ENCODE data around the gene CAMK2B.

Gene CAMK2B

DNA sequence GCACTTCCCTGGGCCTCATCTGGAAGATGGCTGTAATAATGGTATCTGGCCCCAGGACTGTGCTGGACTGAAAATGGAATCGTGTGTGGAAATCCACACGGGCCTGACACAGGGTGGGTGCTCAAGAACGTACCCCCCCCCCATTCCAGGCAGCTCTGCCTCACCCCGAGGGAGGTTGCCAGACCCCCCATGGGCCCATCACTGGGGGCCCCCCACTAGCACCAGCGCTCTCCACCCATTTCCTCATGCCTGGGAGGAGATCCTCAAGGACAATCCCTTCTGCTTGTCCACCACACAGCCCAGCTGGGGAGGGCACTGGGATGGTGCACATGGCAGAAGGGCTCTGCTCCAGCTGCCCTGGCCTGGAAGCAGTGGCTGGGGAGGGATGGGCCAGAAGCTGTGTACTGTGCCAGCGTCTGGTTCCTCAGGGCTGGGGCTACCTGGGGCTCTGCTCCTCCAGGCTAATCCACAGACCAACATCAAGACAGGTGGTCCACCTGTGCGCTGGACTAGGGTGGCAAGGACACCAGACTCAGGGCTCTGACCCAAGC, 55.4 kb downstream of the CAMK2B start:
- no peak for TF ChIP-seq Cebpa-rat (IDR thresholded peaks at IDR 0.05)
- Histone ChIP-seq H4K20me1 (peaks cover 0 to 5% (median 0%) of the 10 kb centered on the region in 11 experiments; a peak in 2 of 22 replicates), H3K36me3 (no peaks in the 10 kb centered on the region), H3K4me1 (peaks cover 14 to 54% (median 32%) of the 10 kb centered on the region in 10 experiments), H3K27me3 (no peaks in the 10 kb centered on the region), H3K27ac (no peak overlapping the region; a peak in 1 of 22 replicates), H3K9me3 (replicated peaks in 1 of 11) (no peaks in the 10 kb centered on the region), H3K4me3 (no peak overlapping the region), H3K9ac (peak overlapping the region in 2 of 11 experiments; percentile 24 to 36; a peak in 2 of 22 replicates), H3K4me2 (peak overlapping the region; percentile 21 to 71 (median 56); a peak in 20 of 22 replicates)

GRCh38 chr7:44269417-44269816, 56.0 kb downstream of the CAMK2B start:
- no peak for TF ChIP-seq Cebpa-rat (IDR thresholded peaks at IDR 0.05)
- peaks cover 0 to 5% (median 0%) of the 10 kb centered on the region in 11 experiments; a peak in 2 of 22 replicates for H4K20me1 ChIP-seq
- H3K4me1 ChIP-seq: peaks cover 14 to 59% (median 35%) of the 10 kb centered on the region in 10 experiments
- no peak overlapping the region for H3K4me3 ChIP-seq
- peak overlapping the region in 4 of 11 experiments; percentile 18 to 36 (median 23); a peak in 3 of 22 replicates for H3K9ac ChIP-seq
- peak overlapping the region; percentile 21 to 71 (median 56) for H3K4me2 ChIP-seq
- no peaks in the 10 kb centered on the region for H3K9me3 ChIP-seq (replicated peaks in 1 of 11)
- H3K27ac ChIP-seq: no peak overlapping the region; a peak in 1 of 22 replicates
- no peaks in the 10 kb centered on the region for H3K27me3 ChIP-seq
- H3K36me3 ChIP-seq: no peaks in the 10 kb centered on the region

GRCh38 chr7:44268671-44269070, 56.7 kb downstream of the CAMK2B start:
- Histone ChIP-seq H3K9ac (no peak overlapping the region), H4K20me1 (peaks cover 0 to 5% (median 0%) of the 10 kb centered on the region in 11 experiments; a peak in 2 of 22 replicates), H3K27me3 (no peaks in the 10 kb centered on the region), H3K4me1 (peaks cover 14 to 66% (median 43%) of the 10 kb centered on the region in 10 experiments), H3K9me3 (replicated peaks in 1 of 11) (no peaks in the 10 kb centered on the region), H3K36me3 (no peaks in the 10 kb centered on the region), H3K4me3 (no peak overlapping the region), H3K27ac (no peak overlapping the region), H3K4me2 (peak overlapping the region in 10 of 11 experiments; percentile 21 to 71 (median 58); a peak in 12 of 22 replicates)
- no peak for TF ChIP-seq Cebpa-rat (IDR thresholded peaks at IDR 0.05)

GRCh38 chr7:44267719-44268421, 57.5 kb downstream of the CAMK2B start:
- no peak for TF ChIP-seq Cebpa-rat (IDR thresholded peaks at IDR 0.05)
- Histone ChIP-seq H3K27me3 (no peaks in the 10 kb centered on the region), H3K9ac (no peak overlapping the region), H3K4me3 (no peak overlapping the region), H3K4me2 (no peak overlapping the region), H4K20me1 (peaks cover 0 to 5% (median 0%) of the 10 kb centered on the region in 11 experiments; a peak in 2 of 22 replicates), H3K9me3 (replicated peaks in 1 of 11) (no peaks in the 10 kb centered on the region), H3K4me1 (peaks cover 14 to 68% (median 43%) of the 10 kb centered on the region in 10 experiments), H3K36me3 (no peaks in the 10 kb centered on the region), H3K27ac (no peak overlapping the region)

DNA sequence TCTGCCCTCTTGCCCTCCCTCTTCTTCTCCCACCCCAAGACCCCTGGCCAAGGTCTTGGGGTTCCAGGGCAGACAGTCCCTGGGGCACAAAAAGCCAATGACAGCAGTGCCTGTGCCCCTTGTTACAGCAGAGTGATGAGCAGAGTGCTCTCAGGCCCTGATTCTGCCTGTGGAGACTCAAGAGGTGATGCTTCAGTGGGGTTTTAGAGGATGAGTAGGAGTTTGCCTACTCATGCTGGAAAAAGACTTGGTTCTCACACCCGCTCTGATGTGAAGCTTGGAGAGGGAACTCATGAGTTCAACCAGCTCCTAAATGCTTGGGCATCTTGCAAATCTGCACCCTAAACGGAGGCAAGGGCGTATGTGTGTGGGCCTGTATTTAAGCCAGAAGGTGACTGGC, 58.2 kb downstream of the CAMK2B start:
- Histone ChIP-seq H3K4me3 (no peak overlapping the region), H4K20me1 (peaks cover 0 to 5% (median 0%) of the 10 kb centered on the region in 11 experiments; a peak in 2 of 22 replicates), H3K36me3 (no peaks in the 10 kb centered on the region), H3K9me3 (replicated peaks in 1 of 11) (no peaks in the 10 kb centered on the region), H3K4me1 (peaks cover 14 to 68% (median 41%) of the 10 kb centered on the region in 10 experiments), H3K9ac (no peak overlapping the region), H3K27ac (no peak overlapping the region), H3K27me3 (no peaks in the 10 kb centered on the region), H3K4me2 (no peak overlapping the region)
- TF ChIP-seq Cebpa-rat (IDR thresholded peaks at IDR 0.05): no peak

DNA sequence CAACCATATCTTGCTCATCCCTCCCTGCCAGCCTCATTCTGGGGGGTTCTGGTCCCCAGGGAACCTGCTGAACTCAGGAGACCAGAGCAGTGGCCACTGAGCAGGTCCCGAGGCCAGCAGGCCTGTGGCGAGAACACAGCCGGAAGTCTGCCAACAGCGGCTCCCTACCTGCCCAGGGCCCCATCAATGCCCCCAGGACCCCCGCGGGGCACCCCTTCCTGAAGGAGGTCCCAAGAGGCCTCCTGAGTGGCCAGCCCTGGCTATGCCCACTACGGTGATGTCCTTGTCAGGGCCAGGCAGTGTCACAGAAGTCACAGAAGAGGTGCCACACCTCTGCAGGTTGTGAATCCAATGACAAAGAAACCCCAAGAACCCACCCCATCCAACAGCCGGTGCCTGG, 58.9 kb downstream of the CAMK2B start:
- Histone ChIP-seq H3K27me3 (no peaks in the 10 kb centered on the region), H3K36me3 (no peaks in the 10 kb centered on the region), H3K4me1 (peaks cover 14 to 68% (median 46%) of the 10 kb centered on the region in 10 experiments), H3K4me2 (no peak overlapping the region), H3K27ac (no peak overlapping the region), H4K20me1 (peaks cover 0 to 5% (median 0%) of the 10 kb centered on the region in 11 experiments; a peak in 2 of 22 replicates), H3K9me3 (replicated peaks in 1 of 11) (no peaks in the 10 kb centered on the region), H3K9ac (no peak overlapping the region), H3K4me3 (no peak overlapping the region)
- no peak for TF ChIP-seq Cebpa-rat (IDR thresholded peaks at IDR 0.05)

DNA sequence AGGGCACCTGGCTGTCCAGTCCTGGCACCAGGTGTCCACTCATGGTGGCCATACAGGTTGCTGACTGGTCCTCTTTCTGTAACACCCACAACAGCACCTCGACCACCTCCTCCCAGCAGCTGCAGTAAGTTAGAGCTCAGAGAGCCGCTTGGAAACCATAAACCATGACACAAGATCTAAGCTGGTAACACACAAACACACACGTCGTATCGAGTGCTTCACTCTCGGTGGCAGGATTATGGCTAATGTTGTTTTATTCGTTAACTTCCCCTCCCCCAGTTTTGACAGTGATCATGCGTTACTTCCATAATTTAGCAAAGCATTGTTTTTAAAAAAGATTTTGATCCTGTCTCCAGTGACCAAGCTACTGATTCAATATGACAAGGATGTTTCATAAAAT, 59.7 kb downstream of the CAMK2B start:
- Histone ChIP-seq H3K27me3 (no peaks in the 10 kb centered on the region), H3K4me2 (peak overlapping the region in 2 of 11 experiments; percentile 3 to 20; a peak in 2 of 22 replicates), H3K9me3 (replicated peaks in 1 of 11) (no peaks in the 10 kb centered on the region), H3K9ac (0 out of 22 replicates have a peak overlapping the region, but pooled peaks of 1 of the 11 experiments have one; percentile 4), H3K4me3 (no peak overlapping the region), H3K36me3 (no peaks in the 10 kb centered on the region), H4K20me1 (peaks cover 0 to 8% (median 0%) of the 10 kb centered on the region in 11 experiments; a peak in 2 of 22 replicates), H3K4me1 (peaks cover 20 to 72% (median 54%) of the 10 kb centered on the region in 10 experiments), H3K27ac (no peak overlapping the region)
- TF ChIP-seq Cebpa-rat (IDR thresholded peaks at IDR 0.05): no peak

- H3K4me1 ChIP-seq: peaks cover 23 to 76% (median 59%) of the 10 kb centered on the region in 10 experiments
- TF ChIP-seq Cebpa-rat (IDR thresholded peaks at IDR 0.05): no peak
- no peaks in the 10 kb centered on the region for H3K9me3 ChIP-seq (replicated peaks in 1 of 11)
- no peaks in the 10 kb centered on the region for H3K27me3 ChIP-seq
- no peak overlapping the region for H3K9ac ChIP-seq
- H3K4me2 ChIP-seq: peak overlapping the region in 8 of 11 experiments; percentile 25 to 54 (median 36); a peak in 11 of 22 replicates
- no peaks in the 10 kb centered on the region for H3K36me3 ChIP-seq
- no peak overlapping the region for H3K4me3 ChIP-seq
- H4K20me1 ChIP-seq: peaks cover 0 to 12% (median 0%) of the 10 kb centered on the region in 11 experiments; a peak in 2 of 22 replicates
- H3K27ac ChIP-seq: no peak overlapping the region
Observed at GRCh38 chr7:44264221-44264931, 61.0 kb downstream of the CAMK2B start.
